Measurements from ENCODE around the gene PLTP.

PLTP gene

DNA sequence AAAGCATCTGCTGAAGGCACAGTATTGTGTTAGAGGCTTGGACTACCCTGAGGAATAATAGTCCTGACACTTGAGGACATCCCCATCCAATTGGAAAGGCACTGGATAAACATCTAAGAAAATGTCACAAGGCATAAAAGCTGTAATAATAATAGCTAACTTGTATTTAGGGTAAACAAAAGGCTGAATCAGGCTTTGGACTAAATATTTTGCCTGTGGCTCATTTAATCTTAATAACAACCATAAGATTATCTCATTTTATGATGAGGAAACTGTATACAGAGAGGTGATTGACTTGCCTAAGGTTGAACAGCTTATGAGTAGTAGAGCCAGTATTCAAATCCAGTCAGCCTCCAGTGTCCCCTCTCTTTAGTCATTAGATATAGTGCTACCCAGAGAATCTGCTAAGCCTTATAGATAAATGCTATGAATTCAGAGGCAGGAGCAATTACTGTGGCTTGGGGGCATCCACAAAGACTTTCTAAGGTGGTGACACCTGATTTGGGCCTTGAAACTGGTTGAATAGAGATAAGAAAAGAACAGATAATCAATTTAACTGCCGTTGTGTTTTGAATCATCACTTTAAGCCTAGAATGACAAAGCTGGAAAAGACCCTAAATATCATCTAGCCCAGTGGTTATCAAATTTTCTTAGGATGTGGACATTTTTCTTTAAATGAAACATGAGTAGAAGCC lies 38.4 kb downstream of the PLTP start:
- TF ChIP-seq, protein P1, sequence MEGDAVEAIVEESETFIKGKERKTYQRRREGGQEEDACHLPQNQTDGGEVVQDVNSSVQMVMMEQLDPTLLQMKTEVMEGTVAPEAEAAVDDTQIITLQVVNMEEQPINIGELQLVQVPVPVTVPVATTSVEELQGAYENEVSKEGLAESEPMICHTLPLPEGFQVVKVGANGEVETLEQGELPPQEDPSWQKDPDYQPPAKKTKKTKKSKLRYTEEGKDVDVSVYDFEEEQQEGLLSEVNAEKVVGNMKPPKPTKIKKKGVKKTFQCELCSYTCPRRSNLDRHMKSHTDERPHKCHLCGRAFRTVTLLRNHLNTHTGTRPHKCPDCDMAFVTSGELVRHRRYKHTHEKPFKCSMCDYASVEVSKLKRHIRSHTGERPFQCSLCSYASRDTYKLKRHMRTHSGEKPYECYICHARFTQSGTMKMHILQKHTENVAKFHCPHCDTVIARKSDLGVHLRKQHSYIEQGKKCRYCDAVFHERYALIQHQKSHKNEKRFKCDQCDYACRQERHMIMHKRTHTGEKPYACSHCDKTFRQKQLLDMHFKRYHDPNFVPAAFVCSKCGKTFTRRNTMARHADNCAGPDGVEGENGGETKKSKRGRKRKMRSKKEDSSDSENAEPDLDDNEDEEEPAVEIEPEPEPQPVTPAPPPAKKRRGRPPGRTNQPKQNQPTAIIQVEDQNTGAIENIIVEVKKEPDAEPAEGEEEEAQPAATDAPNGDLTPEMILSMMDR (IDR thresholded peaks at IDR 0.05; ENCODE audit: extremely low read depth, insufficient read depth, missing control alignments), result no peak
- no peak for DNase-seq (ENCODE audit: low spot score)
- in situ Hi-C loops (cut with MboI; ENCODE audit: low pct_unique_long_range_greater_than_20kb, low sequenced_read_pairs, unreplicated experiment), result no loop called here

DNA sequence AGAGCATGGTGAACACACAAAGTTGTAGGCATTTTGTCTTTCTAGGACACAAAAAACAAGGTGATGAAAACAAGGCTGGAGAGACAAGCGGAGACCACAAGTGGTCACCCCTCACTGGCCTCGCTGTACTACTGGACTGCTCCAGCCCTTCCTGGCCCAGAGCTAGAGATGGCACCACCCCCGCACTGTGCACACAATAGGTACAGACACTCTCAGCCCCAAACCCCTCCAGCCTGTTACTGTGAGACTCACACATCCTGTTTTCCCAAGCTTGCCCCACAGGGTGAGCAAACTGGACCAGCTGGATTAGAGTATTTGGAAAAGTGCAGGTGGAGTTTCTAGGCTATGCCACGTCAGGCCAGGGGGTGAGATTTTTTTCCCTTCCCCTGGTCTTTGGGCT lies 39.3 kb downstream of the PLTP start:
- TF ChIP-seq, protein P1 (IDR thresholded peaks at IDR 0.05; ENCODE audit: extremely low read depth, insufficient read depth, missing control alignments), result no peak
- no peak for DNase-seq (ENCODE audit: low spot score)
- in situ Hi-C loops (cut with MboI; ENCODE audit: low pct_unique_long_range_greater_than_20kb, low sequenced_read_pairs, unreplicated experiment), result no loop called here

DNA sequence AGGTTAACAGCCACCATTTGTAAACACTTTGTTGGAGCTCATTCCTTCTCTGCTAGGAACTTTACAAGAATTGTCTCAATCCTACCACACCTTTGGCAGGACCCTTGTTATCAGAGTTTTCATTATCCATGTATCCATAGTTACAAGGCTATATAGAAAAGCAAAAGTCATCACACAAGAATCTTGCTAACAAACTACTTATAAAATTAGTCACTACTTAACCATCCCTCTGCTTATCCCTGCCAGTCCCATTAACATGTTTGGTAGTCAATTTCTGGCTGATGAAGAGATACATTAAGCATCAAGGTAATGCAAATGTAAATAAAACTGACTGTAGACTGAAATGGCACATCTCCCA lies 44.2 kb downstream of the PLTP start:
- in situ Hi-C loops (cut with MboI; ENCODE audit: low pct_unique_long_range_greater_than_20kb, low sequenced_read_pairs, unreplicated experiment), result no loop called here
- TF ChIP-seq, protein P1 (IDR thresholded peaks at IDR 0.05; ENCODE audit: extremely low read depth, insufficient read depth, missing control alignments), result no peak
- DNase-seq (ENCODE audit: low spot score), result no peak

DNA sequence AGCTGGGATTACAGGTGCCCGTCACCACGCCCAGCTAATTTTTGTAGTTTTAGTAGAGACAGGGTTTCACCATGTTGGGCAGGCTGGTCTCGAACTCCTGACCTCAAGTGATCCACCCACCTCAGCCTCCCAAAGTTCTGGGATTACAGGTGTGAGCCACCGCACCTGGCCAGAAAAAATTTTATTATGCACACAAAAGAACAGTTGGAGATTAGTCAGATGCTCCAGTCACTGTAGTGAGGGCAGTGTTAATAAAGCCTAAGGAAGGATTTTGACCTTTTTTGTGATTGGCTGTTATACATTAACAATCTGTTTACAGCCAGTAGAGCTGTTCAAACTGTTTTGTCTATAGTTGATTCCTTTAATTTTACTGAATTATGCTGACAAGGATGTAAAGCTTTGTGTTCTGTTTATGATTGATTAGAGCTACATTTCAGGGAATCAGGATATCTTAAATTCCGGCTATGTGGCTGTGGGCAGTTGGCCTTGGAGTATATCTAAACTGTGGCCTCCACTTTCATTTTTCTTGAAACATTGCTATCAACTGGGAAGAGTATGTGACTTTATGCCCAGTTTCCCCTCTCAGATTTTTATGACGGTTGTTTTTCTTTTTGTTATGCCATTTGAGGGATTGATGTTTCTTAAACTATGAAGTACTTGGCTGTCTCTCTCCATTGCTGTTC lies 44.7 kb downstream of the PLTP start:
- TF ChIP-seq, protein P1 (IDR thresholded peaks at IDR 0.05; ENCODE audit: extremely low read depth, insufficient read depth, missing control alignments), result no peak
- in situ Hi-C loops (cut with MboI; ENCODE audit: low pct_unique_long_range_greater_than_20kb, low sequenced_read_pairs, unreplicated experiment), result no loop called here
- no peak for DNase-seq (ENCODE audit: low spot score)

DNA sequence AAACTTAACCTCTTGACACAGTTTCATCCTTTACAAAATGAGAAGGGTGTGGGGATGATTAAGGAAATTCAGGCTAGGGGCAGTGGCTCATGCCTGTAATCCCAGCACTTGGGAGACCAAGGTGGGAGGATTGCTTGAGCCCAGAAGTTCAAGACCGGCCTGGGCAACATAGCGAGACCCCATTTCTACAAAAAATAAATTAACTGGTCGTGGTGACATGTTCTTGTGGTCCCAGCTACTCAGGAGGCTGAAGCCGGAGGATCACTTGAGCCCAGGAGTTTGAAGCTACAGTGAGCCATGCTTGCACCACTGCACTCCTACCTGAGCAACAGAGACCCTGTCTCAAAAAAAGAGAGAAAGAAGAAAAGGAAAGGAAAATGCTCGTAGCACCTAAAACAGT lies 45.5 kb downstream of the PLTP start:
- TF ChIP-seq, protein P1 (IDR thresholded peaks at IDR 0.05; ENCODE audit: extremely low read depth, insufficient read depth, missing control alignments), result no peak
- in situ Hi-C loops (cut with MboI; ENCODE audit: low pct_unique_long_range_greater_than_20kb, low sequenced_read_pairs, unreplicated experiment), result no loop called here
- no peak for DNase-seq (ENCODE audit: low spot score)

DNA sequence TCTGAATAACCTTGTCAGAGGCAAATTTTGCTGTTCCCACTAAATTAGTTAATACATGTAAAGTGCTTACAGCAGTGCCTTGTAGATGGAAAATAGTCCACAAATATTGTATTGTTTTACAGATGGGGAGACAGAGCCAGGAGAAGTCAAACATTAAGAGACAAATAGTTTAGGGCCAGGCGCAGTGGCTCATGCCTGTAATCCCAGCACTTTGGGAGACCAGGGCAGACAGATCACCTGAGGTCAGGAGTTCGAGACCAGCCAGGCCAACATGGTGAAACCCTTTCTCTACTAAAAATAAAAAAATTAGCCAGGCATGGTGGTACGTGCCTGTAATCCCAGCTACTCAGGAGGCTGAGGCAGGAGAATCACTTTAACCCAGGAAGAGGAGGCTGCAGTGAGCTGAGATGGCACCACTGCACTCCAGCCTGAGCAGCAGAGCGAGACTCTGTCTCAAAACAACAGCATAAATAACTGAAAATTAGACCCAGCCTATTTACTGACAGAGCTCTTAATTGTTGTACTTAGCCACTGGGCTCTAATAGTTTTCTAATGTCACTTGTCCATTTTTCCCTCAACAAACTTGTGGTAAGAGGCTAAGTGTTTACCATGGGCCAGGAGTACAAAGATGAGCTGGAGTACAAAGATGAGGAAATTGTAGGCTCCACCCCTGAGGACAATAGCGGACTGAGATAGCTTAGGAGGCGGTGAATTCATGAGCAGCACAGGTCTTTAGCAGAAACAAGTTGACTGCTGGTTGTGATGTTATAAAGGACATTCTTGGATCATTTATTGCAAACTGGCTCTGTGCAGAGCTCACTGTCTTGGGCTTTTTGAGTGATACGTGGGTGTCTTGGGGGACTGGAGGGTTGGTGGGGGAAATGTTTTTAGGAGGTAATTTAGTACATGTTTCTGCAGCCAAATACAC lies 48.1 kb downstream of the PLTP start:
- in situ Hi-C loops (cut with MboI; ENCODE audit: low pct_unique_long_range_greater_than_20kb, low sequenced_read_pairs, unreplicated experiment), result no loop called here
- DNase-seq (ENCODE audit: low spot score), result no peak
- TF ChIP-seq, protein P1 (IDR thresholded peaks at IDR 0.05; ENCODE audit: extremely low read depth, insufficient read depth, missing control alignments), result no peak
